ENCODE measurements around the gene PTCH1. TPM values are rescaled to one million over a fixed set of nuclear protein-coding genes. Genes with fewer than 3 reads are reported as not detected.

PTCH1 gene
- total RNA-seq, 1 donor from 2014 or later, result 1.6 TPM

GRCh38 chr9:95505072-95505716 is 11.6 kb downstream of the PTCH1 start:
- Histone ChIP-seq H3K4me3 (ENCODE audit: low read depth, low read length) (peak overlapping the region; percentile 77), H3K36me3 (ENCODE audit: control insufficient read depth, insufficient read depth, low read length) (no peaks in the 10 kb centered on the region), H3K27me3 (ENCODE audit: control insufficient read depth, insufficient read depth, low read length) (no peaks in the 10 kb centered on the region)
- FAIRE-seq, result no peak
- DNase-seq (ENCODE audit: low read depth), result no peak
- TF ChIP-seq, protein P1, sequence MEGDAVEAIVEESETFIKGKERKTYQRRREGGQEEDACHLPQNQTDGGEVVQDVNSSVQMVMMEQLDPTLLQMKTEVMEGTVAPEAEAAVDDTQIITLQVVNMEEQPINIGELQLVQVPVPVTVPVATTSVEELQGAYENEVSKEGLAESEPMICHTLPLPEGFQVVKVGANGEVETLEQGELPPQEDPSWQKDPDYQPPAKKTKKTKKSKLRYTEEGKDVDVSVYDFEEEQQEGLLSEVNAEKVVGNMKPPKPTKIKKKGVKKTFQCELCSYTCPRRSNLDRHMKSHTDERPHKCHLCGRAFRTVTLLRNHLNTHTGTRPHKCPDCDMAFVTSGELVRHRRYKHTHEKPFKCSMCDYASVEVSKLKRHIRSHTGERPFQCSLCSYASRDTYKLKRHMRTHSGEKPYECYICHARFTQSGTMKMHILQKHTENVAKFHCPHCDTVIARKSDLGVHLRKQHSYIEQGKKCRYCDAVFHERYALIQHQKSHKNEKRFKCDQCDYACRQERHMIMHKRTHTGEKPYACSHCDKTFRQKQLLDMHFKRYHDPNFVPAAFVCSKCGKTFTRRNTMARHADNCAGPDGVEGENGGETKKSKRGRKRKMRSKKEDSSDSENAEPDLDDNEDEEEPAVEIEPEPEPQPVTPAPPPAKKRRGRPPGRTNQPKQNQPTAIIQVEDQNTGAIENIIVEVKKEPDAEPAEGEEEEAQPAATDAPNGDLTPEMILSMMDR (IDR thresholded peaks at IDR 0.05; ENCODE audit: insufficient read depth, low read length, severe bottlenecking), result no peak

GRCh38 chr9:95504053-95504963 is 12.5 kb downstream of the PTCH1 start:
- no peak overlapping the region for H3K4me3 ChIP-seq (ENCODE audit: low read depth, low read length)
- FAIRE-seq (no peak), DNase-seq (ENCODE audit: low read depth) (peak; percentile 78)
- TF ChIP-seq, protein P1 (IDR thresholded peaks at IDR 0.05; ENCODE audit: insufficient read depth, low read length, severe bottlenecking), result no peak
- no peaks in the 10 kb centered on the region for H3K27me3 ChIP-seq (ENCODE audit: control insufficient read depth, insufficient read depth, low read length)
- H3K36me3 ChIP-seq (ENCODE audit: control insufficient read depth, insufficient read depth, low read length), result no peaks in the 10 kb centered on the region

- no peak overlapping the region for H3K4me3 ChIP-seq (ENCODE audit: low read depth, low read length)
- H3K27me3 ChIP-seq (ENCODE audit: control insufficient read depth, insufficient read depth, low read length), result no peaks in the 10 kb centered on the region
- no peak for FAIRE-seq
- TF ChIP-seq, protein P1 (IDR thresholded peaks at IDR 0.05; ENCODE audit: insufficient read depth, low read length, severe bottlenecking), result no peak
- H3K36me3 ChIP-seq (ENCODE audit: control insufficient read depth, insufficient read depth, low read length), result no peaks in the 10 kb centered on the region
- no peak for DNase-seq (ENCODE audit: low read depth)
Observed at GRCh38 chr9:95503369-95503768, 13.4 kb downstream of the PTCH1 start.

- no peaks in the 10 kb centered on the region for H3K27me3 ChIP-seq (ENCODE audit: control insufficient read depth, insufficient read depth, low read length)
- TF ChIP-seq, protein P1 (IDR thresholded peaks at IDR 0.05; ENCODE audit: insufficient read depth, low read length, severe bottlenecking), result no peak
- FAIRE-seq, result no peak
- no peak for DNase-seq (ENCODE audit: low read depth)
- no peaks in the 10 kb centered on the region for H3K36me3 ChIP-seq (ENCODE audit: control insufficient read depth, insufficient read depth, low read length)
- no peak overlapping the region for H3K4me3 ChIP-seq (ENCODE audit: low read depth, low read length)
Observed at GRCh38 chr9:95502248-95502647, 14.5 kb downstream of the PTCH1 start.

DNA sequence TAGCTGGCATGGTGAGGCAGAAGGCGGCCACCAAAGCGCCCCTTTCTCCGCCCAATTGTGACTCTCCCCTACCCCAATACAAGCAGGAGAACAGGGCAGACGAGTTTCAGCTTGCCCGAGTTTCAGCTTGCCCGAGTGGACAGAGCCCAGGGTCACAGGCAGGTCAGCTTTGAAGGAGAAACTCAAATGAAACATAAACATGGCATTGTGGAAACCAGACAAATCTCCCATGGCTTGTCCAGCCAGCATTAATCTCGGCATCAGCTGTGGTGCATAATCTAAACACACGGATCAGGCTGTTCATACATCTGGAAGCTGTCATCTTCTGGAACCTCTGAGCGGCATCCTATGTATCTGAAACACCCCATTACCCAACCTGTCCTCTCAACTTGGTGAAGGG is 16.9 kb downstream of the PTCH1 start:
- peak; percentile 47 for FAIRE-seq
- peak; percentile 20 for DNase-seq (ENCODE audit: low read depth)
- H3K4me3 ChIP-seq (ENCODE audit: low read depth, low read length), result no peak overlapping the region

More for the DNA sequence above, 16.9 kb downstream of the PTCH1 start:
- no peaks in the 10 kb centered on the region for H3K36me3 ChIP-seq (ENCODE audit: control insufficient read depth, insufficient read depth, low read length)
- TF ChIP-seq, protein P1 (IDR thresholded peaks at IDR 0.05; ENCODE audit: insufficient read depth, low read length, severe bottlenecking), result no peak
- H3K27me3 ChIP-seq (ENCODE audit: control insufficient read depth, insufficient read depth, low read length), result no peaks in the 10 kb centered on the region

All from bronchial epithelial cell (primary cell).